Measurements from ENCODE around the gene AP2M1. TPM values are rescaled to one million over a fixed set of nuclear protein-coding genes. Genes with fewer than 3 reads are reported as not detected.

The AP2M1 gene
- total RNA-seq = 235 and 238 TPM in 2 replicates

DNA sequence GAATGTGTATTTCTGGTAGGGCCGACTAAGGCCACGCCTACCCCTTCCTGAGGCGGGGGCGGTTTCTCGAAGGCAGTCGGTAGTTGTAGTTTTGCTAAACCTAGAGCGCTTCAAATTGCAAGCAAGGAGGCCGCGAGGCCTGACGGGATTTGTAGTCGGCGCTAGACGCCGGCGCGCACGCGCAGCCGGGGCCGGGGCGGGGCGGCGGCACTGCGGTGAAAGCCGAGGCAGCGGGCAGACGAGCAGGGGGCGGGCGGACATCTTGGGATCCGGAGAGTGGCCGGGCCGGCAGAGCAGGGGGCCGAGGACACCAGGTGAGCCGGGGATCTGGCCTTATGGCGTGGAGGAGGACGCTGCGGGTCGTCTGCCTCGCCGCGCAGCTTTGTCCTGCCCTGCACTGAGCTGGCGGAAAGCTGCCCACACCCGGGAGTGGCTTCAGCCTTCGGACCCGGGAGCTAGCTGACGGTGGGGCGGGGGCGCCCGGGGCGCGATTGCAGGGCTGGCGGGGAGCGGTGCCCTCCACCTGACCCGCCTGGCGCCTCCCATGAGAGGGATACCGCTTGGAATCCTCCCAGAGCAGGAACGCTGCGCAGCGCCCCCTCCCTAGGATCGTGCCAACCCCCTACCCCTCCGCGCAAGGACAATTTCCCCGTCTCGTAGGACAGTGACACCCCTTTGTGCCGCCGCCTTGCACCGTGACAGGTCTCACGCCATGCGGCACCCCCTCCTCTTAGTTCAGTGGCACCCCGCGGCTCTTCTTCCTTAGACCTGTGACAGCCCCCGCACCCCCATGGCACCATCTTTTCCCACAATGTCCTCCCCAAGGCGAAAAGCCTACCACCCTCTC, at the start of gene AP2M1:
AP2M1 (plus strand) TSS at position 210 of the 847 bp plus-strand sequence. CDS start 2,139 bp downstream, outside the sequence.
- H3K9me3 Mint-ChIP-seq = no peaks in the 10 kb centered on the region
- H3K27me3 Mint-ChIP-seq (ENCODE audit: insufficient read depth) = no peaks in the 10 kb centered on the region
- H3K36me3 Mint-ChIP-seq (ENCODE audit: low read depth) = peaks cover 38% of the 10 kb centered on the region
- peak within 1 kb of the TSS; percentile 95 for H3K4me3 Mint-ChIP-seq
- intact Hi-C loops (cut with micrococcal nuclease) = loop anchor here (1.0 kb wide), 10 partner anchors 10 to 539 kb away; partner anchors contain the start of genes ABCC5, DVL3, EEF1AKMT4 and EIF2B5
- peaks cover 28% of the 10 kb centered on the region for H3K4me1 Mint-ChIP-seq (ENCODE audit: low read depth)
- peak; percentile 99 for DNase-seq (ENCODE audit: low spot score)
- H3K27ac Mint-ChIP-seq = peak within 1 kb of the TSS; percentile 85

- peaks cover 7% of the 10 kb centered on the region for H3K27me3 Mint-ChIP-seq (ENCODE audit: insufficient read depth)
Observed at GRCh38 chr3:184126006-184126405, 48.6 kb upstream of the AP2M1 start.

GRCh38 chr3:184129012-184129411, 45.6 kb upstream of the AP2M1 start:
- peaks cover 8% of the 10 kb centered on the region for H3K4me1 Mint-ChIP-seq (ENCODE audit: low read depth)
- no peak overlapping the region for H3K27ac Mint-ChIP-seq
- no peak overlapping the region for H3K4me3 Mint-ChIP-seq
- no peak for DNase-seq (ENCODE audit: low spot score)
- peaks cover 3% of the 10 kb centered on the region for H3K27me3 Mint-ChIP-seq (ENCODE audit: insufficient read depth)
- H3K9me3 Mint-ChIP-seq = no peaks in the 10 kb centered on the region
- no peaks in the 10 kb centered on the region for H3K36me3 Mint-ChIP-seq (ENCODE audit: low read depth)
- intact Hi-C loops (cut with micrococcal nuclease) = no loop called here

More at GRCh38 chr3:184126006-184126405, 48.6 kb upstream of the AP2M1 start:
- no peak overlapping the region for H3K27ac Mint-ChIP-seq
- H3K9me3 Mint-ChIP-seq = no peaks in the 10 kb centered on the region
- H3K36me3 Mint-ChIP-seq (ENCODE audit: low read depth) = no peaks in the 10 kb centered on the region
- intact Hi-C loops (cut with micrococcal nuclease) = no loop called here
- no peak overlapping the region for H3K4me3 Mint-ChIP-seq
- H3K4me1 Mint-ChIP-seq (ENCODE audit: low read depth) = no peaks in the 10 kb centered on the region
- DNase-seq (ENCODE audit: low spot score) = no peak

DNA sequence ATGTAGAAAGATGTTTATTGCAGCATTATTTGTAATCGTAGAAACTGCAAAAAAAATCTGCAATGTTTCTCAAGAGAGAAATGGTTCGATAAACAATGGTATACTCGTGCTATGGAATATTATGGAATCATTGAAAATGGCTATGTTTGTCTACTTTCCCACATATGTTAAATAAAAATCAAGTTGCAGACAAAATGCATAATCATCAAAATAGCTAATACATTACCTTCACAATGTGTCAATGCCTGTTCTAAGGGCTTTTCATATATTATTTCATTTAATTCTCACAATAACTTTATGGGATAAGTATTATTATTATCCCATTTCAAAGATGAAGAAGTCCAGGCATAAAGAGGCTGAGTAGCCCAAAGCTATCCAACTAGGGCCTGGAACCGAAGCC, 41.7 kb upstream of the AP2M1 start:
- intact Hi-C loops (cut with micrococcal nuclease) = loop anchor here (10.0 kb wide), 1 partner anchor 438 kb away; the partner anchor contains the start of gene YEATS2
- no peaks in the 10 kb centered on the region for H3K9me3 Mint-ChIP-seq
- H3K36me3 Mint-ChIP-seq (ENCODE audit: low read depth) = peaks cover 5% of the 10 kb centered on the region
- no peak overlapping the region for H3K27ac Mint-ChIP-seq
- no peak overlapping the region for H3K4me3 Mint-ChIP-seq
- no peaks in the 10 kb centered on the region for H3K27me3 Mint-ChIP-seq (ENCODE audit: insufficient read depth)
- H3K4me1 Mint-ChIP-seq (ENCODE audit: low read depth) = peaks cover 31% of the 10 kb centered on the region
- no peak for DNase-seq (ENCODE audit: low spot score)

GRCh38 chr3:184133840-184134745, 40.6 kb upstream of the AP2M1 start:
- Mint-ChIP-seq H3K4me3 (peak overlapping the region; percentile 92), H3K27me3 (ENCODE audit: insufficient read depth) (no peaks in the 10 kb centered on the region), H3K36me3 (ENCODE audit: low read depth) (peaks cover 5% of the 10 kb centered on the region), H3K4me1 (ENCODE audit: low read depth) (peaks cover 31% of the 10 kb centered on the region), H3K9me3 (no peaks in the 10 kb centered on the region), H3K27ac (peak overlapping the region; percentile 13)
- DNase-seq (ENCODE audit: low spot score) = no peak
- intact Hi-C loops (cut with micrococcal nuclease) = loop anchor here (2.0 to 10.0 kb wide), 2 partner anchors 239 to 439 kb away; partner anchors contain the start of gene YEATS2

- intact Hi-C loops (cut with micrococcal nuclease) = loop anchor here (1.0 to 10.0 kb wide), 11 partner anchors 21 to 497 kb away; partner anchors contain the start of genes ABCC5, ABCF3, AP2M1 and DVL3
- Mint-ChIP-seq H3K27me3 (ENCODE audit: insufficient read depth) (no peaks in the 10 kb centered on the region), H3K4me1 (ENCODE audit: low read depth) (peaks cover 31% of the 10 kb centered on the region), H3K27ac (peak overlapping the region; percentile 85), H3K4me3 (peak overlapping the region; percentile 92), H3K36me3 (ENCODE audit: low read depth) (peaks cover 5% of the 10 kb centered on the region), H3K9me3 (no peaks in the 10 kb centered on the region)
- DNase-seq (ENCODE audit: low spot score) = no peak
Observed at GRCh38 chr3:184134746-184135148, 39.9 kb upstream of the AP2M1 start.

DNA sequence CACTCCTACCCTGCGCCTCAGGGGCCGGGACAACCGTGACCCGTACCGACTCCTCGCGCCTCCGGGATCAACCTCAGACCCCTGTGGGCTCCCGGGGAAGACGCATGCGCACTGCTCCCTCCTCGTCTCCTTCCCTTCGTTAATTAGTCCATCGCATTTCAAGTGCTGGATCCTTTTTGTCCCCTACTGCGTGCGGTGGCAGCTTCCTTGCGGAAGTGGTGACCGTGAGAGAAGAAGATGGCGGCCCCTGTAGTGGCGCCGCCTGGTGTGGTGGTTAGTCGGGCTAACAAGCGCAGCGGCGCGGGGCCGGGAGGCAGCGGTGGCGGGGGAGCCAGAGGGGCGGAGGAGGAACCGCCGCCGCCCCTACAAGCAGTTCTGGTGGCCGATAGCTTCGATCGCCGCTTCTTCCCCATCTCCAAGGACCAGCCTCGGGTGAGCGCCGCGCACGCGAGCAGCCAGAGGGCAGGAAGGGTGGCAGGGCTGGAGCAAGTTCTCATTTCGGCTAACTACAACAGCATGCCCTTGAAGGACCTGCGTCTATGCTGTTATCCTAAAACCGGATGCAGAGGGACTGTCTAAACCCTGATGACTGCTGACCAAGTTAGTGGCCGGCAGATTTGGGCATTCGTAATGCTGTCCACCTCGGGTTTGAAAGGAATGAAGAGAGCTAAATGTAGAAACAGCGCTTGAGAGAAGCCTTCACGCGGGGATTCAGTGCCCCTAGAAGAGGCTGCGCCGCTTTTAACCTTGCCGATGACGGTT, 39.3 kb upstream of the AP2M1 start, which contains the start of gene EIF2B5:
EIF2B5 (plus strand) TSS at position 210 of the 762 bp plus-strand sequence; CDS start at position 238, 28 bp downstream.
- Mint-ChIP-seq H3K27ac (peak within 1 kb of the TSS; percentile 85), H3K9me3 (no peaks in the 10 kb centered on the region), H3K36me3 (ENCODE audit: low read depth) (peaks cover 9% of the 10 kb centered on the region), H3K27me3 (ENCODE audit: insufficient read depth) (no peaks in the 10 kb centered on the region), H3K4me1 (ENCODE audit: low read depth) (peaks cover 31% of the 10 kb centered on the region), H3K4me3 (peak within 1 kb of the TSS; percentile 92)
- DNase-seq (ENCODE audit: low spot score) = peak; percentile 83
- intact Hi-C loops (cut with micrococcal nuclease) = loop anchor here (1.0 to 10.0 kb wide), 11 partner anchors 20 to 498 kb away; partner anchors contain the start of genes ABCC5, ABCF3, AP2M1 and DVL3

DNA sequence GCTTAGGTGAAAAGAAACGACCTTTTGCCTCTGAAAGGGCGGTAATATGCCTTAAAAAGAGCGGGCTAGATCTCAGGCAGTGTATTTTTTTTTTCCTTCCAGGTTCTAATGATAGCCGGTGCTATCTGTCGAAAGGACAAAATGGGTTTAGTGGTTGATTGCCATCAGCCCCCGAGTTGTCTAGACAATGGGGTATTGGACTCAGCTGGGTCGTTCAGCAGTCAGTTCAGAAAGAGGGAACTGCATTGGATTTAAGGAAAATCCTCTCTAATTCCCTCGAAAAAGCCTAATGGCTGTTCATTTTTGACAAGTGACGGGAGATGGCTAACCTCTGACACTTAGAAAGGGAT, 38.8 kb upstream of the AP2M1 start:
- peaks cover 31% of the 10 kb centered on the region for H3K4me1 Mint-ChIP-seq (ENCODE audit: low read depth)
- peak overlapping the region; percentile 92 for H3K4me3 Mint-ChIP-seq
- H3K27me3 Mint-ChIP-seq (ENCODE audit: insufficient read depth) = no peaks in the 10 kb centered on the region
- DNase-seq (ENCODE audit: low spot score) = no peak
- H3K9me3 Mint-ChIP-seq = no peaks in the 10 kb centered on the region
- peaks cover 10% of the 10 kb centered on the region for H3K36me3 Mint-ChIP-seq (ENCODE audit: low read depth)
- H3K27ac Mint-ChIP-seq = peak overlapping the region; percentile 85
- intact Hi-C loops (cut with micrococcal nuclease) = loop anchor here (1.0 to 10.0 kb wide), 11 partner anchors 19 to 499 kb away; partner anchors contain the start of genes ABCC5, ABCF3, AP2M1 and DVL3

- intact Hi-C loops (cut with micrococcal nuclease) = no loop called here
- Mint-ChIP-seq H3K36me3 (ENCODE audit: low read depth) (peaks cover 37% of the 10 kb centered on the region), H3K4me1 (ENCODE audit: low read depth) (peaks cover 19% of the 10 kb centered on the region), H3K9me3 (no peaks in the 10 kb centered on the region), H3K27me3 (ENCODE audit: insufficient read depth) (no peaks in the 10 kb centered on the region), H3K4me3 (no peak overlapping the region), H3K27ac (no peak overlapping the region)
- DNase-seq (ENCODE audit: low spot score) = no peak
Observed at GRCh38 chr3:184140436-184140835, 34.2 kb upstream of the AP2M1 start.

DNA sequence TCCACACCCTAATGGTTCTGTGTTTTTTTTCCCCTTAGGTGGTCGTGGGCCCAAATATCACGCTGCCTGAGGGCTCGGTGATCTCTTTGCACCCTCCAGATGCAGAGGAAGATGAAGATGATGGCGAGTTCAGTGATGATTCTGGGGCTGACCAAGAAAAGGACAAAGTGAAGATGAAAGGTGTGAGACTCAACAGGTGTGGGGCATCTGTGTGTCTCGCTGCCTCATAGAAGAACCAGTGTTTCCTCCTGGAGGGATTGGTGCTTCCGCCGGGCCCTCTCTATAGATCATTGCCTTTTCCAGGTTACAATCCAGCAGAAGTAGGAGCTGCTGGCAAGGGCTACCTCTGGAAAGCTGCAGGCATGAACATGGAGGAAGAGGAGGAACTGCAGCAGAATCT, 32.5 kb upstream of the AP2M1 start:
- intact Hi-C loops (cut with micrococcal nuclease) = no loop called here
- no peak for DNase-seq (ENCODE audit: low spot score)
- H3K36me3 Mint-ChIP-seq (ENCODE audit: low read depth) = peaks cover 42% of the 10 kb centered on the region
- H3K9me3 Mint-ChIP-seq = no peaks in the 10 kb centered on the region
- no peak overlapping the region for H3K4me3 Mint-ChIP-seq
- H3K27me3 Mint-ChIP-seq (ENCODE audit: insufficient read depth) = no peaks in the 10 kb centered on the region
- H3K4me1 Mint-ChIP-seq (ENCODE audit: low read depth) = peaks cover 5% of the 10 kb centered on the region
- H3K27ac Mint-ChIP-seq = no peak overlapping the region

DNA sequence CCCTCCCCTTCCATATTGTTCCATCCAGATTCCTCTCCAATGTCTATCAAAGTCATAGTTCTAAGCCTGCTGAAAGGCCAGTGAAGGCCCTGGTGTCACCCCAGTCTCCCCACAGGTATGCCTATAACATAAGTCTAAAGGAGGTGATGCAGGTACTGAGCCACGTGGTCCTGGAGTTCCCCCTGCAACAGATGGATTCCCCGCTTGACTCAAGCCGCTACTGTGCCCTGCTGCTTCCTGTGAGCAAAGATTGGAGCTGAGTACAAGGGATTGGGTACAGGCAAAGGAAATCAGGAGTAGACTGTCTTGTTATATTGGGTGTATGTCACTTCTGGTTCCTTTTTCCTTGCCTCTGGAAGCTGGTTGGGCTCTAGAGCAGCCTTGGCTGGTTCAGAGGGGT, 31.3 kb upstream of the AP2M1 start:
- no peak overlapping the region for H3K27ac Mint-ChIP-seq
- no peaks in the 10 kb centered on the region for H3K4me1 Mint-ChIP-seq (ENCODE audit: low read depth)
- intact Hi-C loops (cut with micrococcal nuclease) = no loop called here
- no peak for DNase-seq (ENCODE audit: low spot score)
- H3K9me3 Mint-ChIP-seq = no peaks in the 10 kb centered on the region
- H3K4me3 Mint-ChIP-seq = no peak overlapping the region
- H3K36me3 Mint-ChIP-seq (ENCODE audit: low read depth) = peaks cover 37% of the 10 kb centered on the region
- H3K27me3 Mint-ChIP-seq (ENCODE audit: insufficient read depth) = no peaks in the 10 kb centered on the region

- H3K4me1 Mint-ChIP-seq (ENCODE audit: low read depth) = no peaks in the 10 kb centered on the region
- no peaks in the 10 kb centered on the region for H3K9me3 Mint-ChIP-seq
- no peaks in the 10 kb centered on the region for H3K27me3 Mint-ChIP-seq (ENCODE audit: insufficient read depth)
- H3K4me3 Mint-ChIP-seq = no peak overlapping the region
- intact Hi-C loops (cut with micrococcal nuclease) = loop anchor here (2.0 kb wide), 1 partner anchor 104 kb away; the partner anchor contains the start of genes ALG3 and EEF1AKMT4
- no peak for DNase-seq (ENCODE audit: low spot score)
- peaks cover 37% of the 10 kb centered on the region for H3K36me3 Mint-ChIP-seq (ENCODE audit: low read depth)
- H3K27ac Mint-ChIP-seq = no peak overlapping the region
Observed at GRCh38 chr3:184144505-184144904, 30.1 kb upstream of the AP2M1 start.
